Anterior cingulate cortex (tissue), 58 donors: ENCODE data around the gene HOXB1.
"Not testable (repeated sequence)": the region's sequence is repeated elsewhere in the genome, so short reads cannot be mapped to it uniquely, and the experiment has no call there.

ENCODE experiments used
- DNase-seq, 58 donors: peaks; one replicate each; lab custom pipeline; 2025; lab: John Stamatoyannopoulos, UW

HOXB1 gene

DNA sequence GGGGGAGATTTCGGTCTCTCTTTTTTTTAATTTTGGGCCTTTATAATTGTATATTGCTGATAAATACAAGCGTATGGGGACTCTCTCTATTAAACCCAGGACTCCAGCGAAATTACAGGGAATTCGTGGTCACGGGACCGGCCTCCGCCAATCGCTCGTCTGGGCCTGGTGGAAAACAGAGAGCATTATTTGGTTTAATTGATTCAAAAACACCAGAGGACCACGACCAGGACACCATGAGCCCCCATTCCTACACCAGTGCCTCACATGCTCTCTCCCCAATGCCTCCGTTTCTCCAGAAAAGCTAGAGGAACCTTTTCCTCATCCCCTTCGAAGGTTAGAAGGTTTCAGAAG lies 14.2 kb upstream of the HOXB1 start, which contains the start of gene HOXB2:
HOXB2 (minus strand) TSS at position 88 of the 354 bp plus-strand sequence. CDS start 198 bp downstream, outside the sequence.
- no peak for DNase-seq

DNA sequence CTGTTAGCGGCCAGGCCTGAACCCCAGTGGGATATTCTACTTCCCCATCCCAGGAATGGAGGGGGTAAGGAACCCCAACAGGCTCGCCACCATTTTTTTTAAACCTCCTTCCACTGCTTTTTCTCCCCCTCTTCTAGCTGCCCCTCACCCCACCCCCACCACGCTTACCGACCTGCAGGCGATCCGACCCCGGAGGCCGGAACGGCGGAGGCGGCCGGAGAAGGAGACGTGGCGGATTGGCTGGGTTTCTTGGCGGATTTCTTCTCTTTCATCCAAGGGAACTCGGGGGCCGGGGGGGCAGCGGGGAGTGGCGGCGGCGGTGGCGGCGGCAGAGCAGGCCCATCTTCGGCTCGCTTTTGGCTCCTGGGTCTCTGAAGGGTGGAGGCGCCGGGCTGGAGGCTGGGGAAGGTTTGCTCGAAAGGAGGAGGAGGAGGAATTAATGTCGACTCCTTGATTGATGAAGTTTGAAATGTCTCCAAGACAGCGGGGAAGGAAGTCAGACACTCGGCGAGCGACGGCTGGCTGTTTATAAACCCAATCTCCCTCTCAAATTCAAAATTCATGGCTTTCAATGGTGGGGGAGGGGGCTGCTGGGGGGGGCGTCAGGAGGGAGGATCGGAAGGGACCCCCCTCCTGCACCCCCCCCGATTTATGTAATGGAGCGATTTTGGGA lies 13.7 kb upstream of the HOXB1 start:
- no peak for DNase-seq

- DNase-seq, result no peak
Measured at GRCh38 chr17:48543854-48544348, 13.1 kb upstream of the HOXB1 start.

DNA sequence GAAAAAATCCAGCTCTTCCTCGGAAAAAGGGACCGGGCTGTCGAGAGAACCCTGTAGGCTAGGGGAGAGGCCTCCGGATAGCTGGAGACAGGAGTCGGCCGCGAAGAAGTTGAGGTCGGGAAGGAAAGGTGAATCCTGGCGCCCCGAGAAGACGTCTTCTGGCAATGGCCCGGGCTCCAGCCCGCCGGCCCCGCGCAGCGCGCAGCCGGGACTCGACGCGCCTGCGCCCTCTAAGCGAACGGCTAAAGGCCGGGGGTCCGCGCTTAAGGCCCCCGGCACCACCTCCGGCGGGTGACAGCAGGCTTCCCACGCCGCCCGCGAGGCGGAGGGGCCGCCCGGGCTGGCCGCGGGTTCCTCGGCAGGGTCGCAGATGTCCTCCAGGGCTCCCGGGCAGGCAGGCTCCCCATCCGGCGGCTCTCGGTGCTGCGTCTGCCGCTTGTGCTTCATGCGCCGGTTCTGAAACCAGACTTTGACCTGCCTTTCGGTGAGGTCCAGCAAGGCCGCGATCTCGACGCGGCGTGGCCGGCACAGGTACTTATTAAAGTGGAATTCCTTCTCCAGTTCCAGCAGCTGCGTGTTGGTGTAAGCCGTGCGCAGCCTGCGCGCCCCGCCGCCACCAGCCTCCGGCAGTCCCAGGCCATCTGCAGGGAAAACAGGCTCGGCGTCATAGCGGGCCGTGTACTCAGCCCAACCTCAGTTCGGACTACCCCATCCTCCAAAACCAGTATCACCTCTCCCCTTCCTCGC lies 12.5 kb upstream of the HOXB1 start:
- no peak for DNase-seq

- DNase-seq, result no peak
Measured at GRCh38 chr17:48542698-48543106, 11.9 kb upstream of the HOXB1 start.

DNA sequence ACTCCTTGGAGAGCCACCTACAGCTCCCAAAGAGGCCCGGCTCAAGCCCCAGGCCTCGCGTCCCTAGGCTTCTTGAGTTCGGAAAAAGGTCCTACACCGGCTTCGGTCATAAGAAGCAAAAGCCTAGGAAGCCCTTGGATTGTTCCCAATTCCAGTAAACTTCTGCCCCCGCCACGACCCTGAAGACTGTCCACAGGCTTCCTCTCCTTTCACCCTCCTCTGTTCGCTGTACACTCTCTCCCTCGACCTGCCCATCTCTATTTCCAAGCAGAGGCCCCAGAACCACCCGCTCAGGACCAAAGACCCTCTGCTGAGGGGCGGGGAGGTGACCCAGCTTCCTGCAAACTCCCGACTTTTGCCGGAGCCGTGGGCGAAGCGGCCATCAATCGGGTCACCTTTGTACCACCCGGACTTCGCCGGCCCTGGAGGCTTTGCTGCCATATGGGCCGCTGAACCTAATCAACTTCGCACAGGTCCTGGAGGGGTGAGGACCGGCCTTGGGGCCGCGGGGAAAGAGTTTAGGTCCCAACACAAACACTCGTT lies 11.4 kb upstream of the HOXB1 start:
- DNase-seq, result no peak

DNA sequence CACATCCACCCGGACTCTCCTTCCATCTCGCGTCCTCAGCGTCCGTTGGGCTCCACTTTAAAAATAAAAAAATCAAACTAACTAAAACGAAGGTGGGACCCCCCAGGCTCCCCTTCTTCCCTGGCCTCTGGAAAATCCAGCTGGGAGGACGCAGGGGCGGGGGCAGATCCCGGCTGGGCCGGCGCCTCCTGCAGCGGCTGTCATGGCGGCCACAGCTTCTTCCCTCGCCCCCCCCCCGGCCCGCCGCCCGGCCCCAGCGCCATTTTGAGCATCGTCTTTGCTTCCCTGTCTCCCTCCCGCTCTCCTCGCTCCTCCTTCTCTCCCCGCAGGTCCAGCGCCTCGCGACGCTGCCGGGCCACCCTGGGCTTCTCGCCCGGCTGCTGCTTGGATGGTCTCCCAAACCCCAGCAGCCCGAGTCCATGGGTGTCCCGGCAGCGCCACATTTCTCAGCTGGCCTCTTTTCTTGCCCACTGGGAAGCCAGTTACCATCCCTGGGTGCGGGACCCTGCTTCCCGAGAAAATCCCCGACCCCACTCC lies 10.8 kb upstream of the HOXB1 start:
- DNase-seq, result no peak

- DNase-seq, result no peak
Measured at GRCh38 chr17:48541036-48541576, 10.3 kb upstream of the HOXB1 start.

GRCh38 chr17:48540213-48540612 lies 9.4 kb upstream of the HOXB1 start:
- DNase-seq, result no peak

- DNase-seq, result no peak
Measured at GRCh38 chr17:48539177-48539576, 8.4 kb upstream of the HOXB1 start.

GRCh38 chr17:48537316-48537715 lies 6.5 kb upstream of the HOXB1 start:
- DNase-seq, result no peak

GRCh38 chr17:48535793-48536559 lies 5.2 kb upstream of the HOXB1 start:
- not testable (repeated sequence) for DNase-seq

DNA sequence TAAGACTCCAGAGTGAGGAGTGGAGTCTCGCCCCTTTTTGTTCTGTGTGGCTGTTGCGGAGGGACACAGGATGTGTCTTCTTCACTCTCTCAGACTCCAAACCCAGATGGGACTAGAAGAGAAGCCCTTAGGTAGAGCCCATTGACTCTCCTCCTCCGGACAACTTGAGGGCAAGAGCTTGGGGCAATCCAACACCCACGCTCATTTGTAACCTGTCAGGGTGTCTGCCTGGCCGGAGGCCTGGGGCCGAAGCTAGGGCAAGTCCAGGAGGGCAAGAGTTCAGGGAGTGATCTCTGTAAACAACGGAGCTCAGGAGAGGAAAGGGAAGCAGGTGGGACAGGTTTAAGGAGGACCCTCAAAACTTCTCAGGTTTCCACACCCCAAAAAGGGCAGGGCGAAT lies 1.4 kb upstream of the HOXB1 start:
- DNase-seq, result no peak

GRCh38 chr17:48530208-48530886 lies 464 bp downstream of the HOXB1 start:
- DNase-seq, result no peak

DNA sequence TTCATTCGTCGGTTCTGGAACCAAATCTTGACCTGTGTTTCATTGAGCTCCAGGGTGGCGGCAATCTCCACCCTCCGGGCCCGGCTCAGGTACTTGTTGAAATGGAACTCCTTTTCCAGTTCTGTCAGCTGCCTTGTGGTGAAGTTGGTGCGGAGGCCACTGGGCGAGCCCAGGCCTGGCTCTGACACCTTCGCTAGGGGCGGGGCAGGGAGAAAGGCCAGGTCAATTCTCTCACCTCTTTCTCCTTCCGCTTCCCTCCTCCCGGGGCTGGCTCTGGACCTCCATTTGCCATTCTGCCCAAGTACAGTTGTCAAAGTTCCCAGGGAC lies 1.2 kb downstream of the HOXB1 start:
- DNase-seq, result no peak

DNA sequence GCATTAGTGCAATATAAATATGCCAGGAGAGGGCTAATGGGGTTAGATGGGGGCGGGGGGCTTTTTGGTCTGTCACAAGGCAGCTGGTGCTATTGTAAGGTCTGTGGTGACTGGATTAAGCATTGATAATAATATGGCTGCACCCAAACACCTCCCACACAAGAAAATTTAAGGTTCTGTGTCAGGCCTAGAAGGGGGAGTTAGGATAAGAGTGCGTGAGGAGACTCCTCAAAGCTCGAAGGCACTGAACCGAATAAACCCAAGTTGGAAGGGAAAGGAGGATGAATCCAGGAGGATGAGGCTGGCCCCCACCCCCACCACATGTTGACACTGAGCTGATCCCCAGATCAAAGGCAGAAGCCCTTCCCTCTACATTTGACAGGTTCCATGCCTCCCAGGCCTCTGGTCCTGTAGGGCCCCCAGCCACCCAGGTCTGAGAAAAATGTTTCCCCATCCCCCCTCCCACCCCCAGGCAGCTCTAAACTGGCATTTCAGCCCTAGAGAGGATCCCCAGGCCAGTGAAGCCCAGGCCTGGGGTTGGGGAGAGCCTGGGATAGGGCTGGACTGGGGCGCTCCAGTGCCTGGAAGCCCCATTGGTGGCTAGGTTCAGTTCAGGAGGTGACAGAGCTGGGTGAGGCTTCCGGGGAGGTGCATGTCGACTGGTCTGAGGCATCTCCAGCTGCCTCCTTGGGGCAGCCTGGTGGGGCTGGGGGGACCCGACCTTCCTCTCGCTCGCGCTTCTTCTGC lies 1.7 kb downstream of the HOXB1 start:
- DNase-seq, result no peak

DNA sequence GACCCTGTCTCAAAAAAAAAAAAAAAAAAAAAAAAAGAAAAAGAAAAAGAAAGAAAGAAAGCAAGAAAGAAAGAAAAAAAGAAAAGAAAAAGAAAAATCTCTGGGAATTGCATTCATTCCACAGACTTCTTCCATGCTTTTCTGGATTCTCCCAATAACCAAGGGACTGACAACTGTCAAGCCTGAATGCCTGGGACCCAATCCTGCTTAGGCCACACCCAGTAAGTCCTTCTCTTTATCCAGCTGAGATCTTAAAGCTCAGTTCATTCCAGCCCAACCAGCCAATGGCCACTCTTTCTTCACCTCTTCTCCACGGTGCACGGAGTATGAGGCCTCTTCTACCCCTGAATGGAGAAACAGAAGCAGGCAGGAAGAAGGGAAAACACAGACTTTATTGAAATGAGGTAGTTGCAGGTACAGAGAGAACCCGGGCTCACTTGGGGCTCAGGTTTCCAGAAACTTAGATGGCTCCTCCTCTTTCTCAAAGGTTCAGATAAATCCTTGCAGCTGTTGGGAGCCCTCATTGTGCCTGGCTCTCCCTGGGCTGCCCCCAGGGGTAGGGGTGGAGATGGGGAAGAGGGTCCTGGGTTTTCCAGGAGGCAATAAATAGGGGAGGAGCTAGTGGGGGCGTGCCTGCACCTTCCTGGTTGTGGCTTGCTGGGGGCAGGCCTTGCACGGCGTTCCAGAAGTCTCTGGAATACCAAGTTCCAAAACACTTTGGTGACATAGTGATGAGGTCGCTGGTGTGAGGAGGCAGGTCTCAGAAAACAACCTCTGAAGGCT lies 2.5 kb downstream of the HOXB1 start:
- no peak for DNase-seq

- no peak for DNase-seq
Measured at GRCh38 chr17:48527547-48527932, 3.3 kb downstream of the HOXB1 start.
